CD4-positive, alpha-beta T cell treated with Interferon alpha-2 for 1 hour (primary cell): Measurements from ENCODE around the gene KRT31.
"Not testable (repeated sequence)": the region's sequence is repeated elsewhere in the genome, so short reads cannot be mapped to it uniquely, and the experiment has no call there.

Experiments used
- DNase-seq, 2 donors: peaks; one replicate each; pipeline ENCODE4 v3.0.0-alpha.2; 2020 to 2022

KRT31 gene

DNA sequence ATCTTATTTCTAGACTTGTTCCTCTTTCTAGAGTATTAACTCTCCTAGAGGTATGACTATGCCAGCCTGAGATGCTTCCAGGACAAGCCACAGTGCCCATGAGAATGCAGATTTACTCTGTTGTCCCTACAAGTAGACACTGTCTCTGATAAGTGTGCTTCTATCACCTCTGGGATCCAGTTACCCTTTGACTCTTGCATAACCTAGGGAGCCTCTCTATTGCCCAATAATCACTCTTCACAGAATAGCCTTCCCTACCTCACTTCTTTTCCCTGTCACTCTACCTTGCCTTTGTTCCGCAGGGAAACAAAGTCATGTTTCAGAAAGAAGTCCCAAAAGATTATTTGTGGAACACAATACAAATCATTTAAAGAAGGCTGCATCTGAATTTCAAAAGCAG is 13.7 kb downstream of the KRT31 start:
- DNase-seq, result no peak

- DNase-seq, result no peak
These were observed 15.0 kb downstream of the KRT31 start for GRCh38 chr17:41382394-41382793.

GRCh38 chr17:41381943-41382342 is 15.5 kb downstream of the KRT31 start, which contains the start of gene KRT34:
Gene KRT34 (minus strand): TSS chr17:41382306. CDS start chr17:41382246, 60 bp downstream.
- DNase-seq, result not testable (repeated sequence)

DNA sequence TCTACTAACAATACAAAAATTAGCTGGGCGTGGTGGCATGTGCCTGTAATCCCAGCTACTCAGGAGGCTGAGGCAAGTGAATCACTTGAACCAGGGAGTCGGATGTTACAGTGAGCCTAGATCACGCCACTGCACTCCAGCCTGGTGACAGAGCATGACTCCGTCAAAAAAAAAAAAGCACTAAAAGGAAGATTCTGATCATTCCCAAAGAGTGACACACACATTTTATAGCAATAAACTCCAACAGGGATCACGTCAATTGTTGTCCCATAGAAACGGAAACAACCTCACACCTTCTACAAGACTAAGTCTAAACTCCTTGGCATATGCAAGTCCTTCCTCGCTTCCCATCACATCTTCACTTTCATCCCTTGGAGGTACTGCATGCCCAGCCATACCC is 17.3 kb downstream of the KRT31 start:
- not testable (repeated sequence) for DNase-seq

GRCh38 chr17:41377546-41377945 is 19.9 kb downstream of the KRT31 start:
- DNase-seq, result no peak

- no peak for DNase-seq
These were observed 27.7 kb downstream of the KRT31 start, which contains the start of gene KRT33B for GRCh38 chr17:41369713-41370112. Gene KRT33B (minus strand): TSS chr17:41369813. CDS start chr17:41369750, 63 bp downstream.

DNA sequence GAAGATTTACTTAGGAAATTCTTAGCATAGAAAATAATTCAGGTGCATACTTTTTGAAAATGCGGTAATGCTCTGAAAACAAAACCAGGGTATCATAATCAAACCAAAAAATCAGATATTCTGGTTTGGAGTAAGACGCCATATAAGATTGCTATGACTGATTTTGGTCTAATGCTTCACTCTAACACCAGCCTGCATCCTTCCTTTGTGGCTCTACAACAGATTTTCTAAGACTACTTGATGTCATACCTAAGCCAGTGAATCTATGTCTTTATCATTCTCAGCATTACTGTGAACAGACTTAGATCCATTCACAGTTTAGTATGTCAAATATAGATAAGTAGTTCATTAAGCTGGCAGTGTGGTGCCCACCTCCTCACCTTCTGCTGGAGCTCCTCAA is 28.4 kb downstream of the KRT31 start:
- DNase-seq, result no peak

GRCh38 chr17:41367426-41368075 is 29.9 kb downstream of the KRT31 start:
- no peak for DNase-seq

- DNase-seq, result no peak
These were observed 31.3 kb downstream of the KRT31 start for GRCh38 chr17:41366070-41366469.

DNA sequence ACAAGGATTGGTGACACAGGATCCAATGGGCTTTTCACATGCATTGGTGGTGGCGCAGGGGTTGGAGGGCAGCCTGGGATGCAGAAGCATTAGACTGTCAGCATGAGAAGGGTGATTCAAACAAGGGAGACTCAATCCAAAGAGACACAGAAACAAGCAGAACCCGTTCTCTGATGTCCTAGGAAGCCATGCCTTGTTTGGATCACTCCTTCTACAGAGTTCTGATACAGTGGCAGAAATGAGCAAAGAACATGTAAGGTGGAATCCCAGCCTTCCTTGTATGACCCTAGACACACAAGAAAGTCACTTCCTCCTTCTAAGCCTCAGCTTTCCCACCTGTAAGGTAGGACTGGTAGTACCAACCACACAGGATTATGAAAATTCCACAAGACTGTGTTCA is 33.5 kb downstream of the KRT31 start:
- DNase-seq, result no peak

DNA sequence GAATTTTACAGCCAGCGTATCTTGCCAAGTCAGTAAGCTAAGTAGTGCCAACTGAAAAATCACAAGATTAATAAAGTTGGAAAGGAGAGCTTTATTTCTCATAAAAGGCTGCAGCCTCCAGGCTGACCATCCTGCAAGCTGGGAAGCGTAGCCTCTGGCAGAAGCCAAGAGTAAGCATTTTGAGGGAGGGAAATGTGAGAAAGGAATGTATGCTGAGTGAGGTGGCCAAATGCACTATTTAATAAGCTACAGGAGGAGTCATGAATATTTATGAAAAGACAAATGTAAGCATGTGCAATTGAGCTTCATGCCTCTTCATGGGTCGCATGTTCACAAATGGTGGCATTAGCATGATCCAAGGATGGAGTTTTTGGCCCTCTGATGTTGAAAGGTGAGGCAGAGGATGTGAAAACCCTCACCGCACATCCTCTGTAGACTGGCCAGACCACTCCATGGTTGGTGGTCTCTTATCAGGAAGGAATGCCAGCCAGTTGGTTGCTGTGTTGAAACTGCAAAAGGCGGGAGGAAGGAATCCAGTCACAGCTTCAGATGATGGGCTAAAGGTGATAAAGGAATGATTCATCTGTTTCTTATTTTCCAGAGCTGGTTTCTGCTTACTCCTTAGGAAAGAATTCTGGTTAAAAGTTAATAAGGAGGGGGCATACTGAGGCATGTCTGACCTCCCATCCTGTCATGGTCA is 37.0 kb downstream of the KRT31 start:
- DNase-seq, result no peak

GRCh38 chr17:41354536-41354935 is 42.9 kb downstream of the KRT31 start:
- DNase-seq, result no peak

DNA sequence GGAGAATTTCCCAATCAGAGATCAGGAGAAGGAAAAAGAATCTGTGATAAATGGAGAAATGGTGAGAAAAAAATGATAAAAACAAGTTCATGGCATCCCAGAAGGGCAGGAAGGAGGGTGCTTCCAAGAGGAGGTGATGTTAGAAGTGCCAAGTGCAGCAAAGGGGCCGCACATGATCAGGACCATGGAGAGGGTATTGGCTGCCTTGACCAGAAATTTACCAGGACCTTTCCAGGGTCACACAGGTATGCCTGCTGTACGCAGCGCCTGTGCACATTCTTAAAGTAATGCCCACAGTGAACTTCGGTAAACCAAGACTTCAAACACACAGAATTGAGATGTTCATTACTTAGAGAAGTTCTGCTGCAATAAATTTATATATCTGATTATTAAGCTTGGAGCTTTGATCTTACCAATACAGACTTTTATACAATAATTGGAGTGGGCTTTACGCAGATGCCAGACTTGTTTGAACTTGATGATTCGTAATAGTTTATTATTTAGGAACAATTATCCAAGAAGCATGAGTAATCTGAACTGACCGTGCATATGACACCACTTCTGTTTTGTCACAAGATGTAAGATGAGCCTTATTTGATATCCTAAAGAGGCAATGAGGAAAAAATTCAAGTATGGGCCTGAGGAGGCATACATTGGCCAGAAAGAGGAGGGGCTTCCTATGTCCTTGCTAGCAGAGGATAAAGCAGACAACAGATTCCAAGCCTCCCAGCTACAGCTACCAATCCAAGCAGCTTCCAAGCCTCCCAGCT is 44.6 kb downstream of the KRT31 start:
- DNase-seq, result no peak

DNA sequence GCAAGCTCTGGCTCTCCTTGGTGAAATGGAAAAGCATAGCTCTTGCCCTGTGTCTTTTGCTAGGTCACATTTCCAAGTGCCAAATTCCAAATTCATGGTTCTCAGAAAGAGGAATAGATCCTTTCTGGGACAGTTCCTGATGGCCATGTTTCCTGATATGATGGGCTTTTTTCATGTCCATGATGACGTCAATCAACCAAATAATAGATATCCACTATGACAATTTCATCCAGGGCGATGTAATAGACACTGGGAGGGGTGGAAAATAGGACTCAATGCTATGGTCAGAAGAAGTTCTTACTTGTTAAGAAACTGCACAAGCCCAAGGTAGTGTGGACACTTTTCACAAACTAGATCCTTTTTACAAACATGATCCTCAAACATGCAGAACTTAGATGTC is 46.2 kb downstream of the KRT31 start:
- no peak for DNase-seq

DNA sequence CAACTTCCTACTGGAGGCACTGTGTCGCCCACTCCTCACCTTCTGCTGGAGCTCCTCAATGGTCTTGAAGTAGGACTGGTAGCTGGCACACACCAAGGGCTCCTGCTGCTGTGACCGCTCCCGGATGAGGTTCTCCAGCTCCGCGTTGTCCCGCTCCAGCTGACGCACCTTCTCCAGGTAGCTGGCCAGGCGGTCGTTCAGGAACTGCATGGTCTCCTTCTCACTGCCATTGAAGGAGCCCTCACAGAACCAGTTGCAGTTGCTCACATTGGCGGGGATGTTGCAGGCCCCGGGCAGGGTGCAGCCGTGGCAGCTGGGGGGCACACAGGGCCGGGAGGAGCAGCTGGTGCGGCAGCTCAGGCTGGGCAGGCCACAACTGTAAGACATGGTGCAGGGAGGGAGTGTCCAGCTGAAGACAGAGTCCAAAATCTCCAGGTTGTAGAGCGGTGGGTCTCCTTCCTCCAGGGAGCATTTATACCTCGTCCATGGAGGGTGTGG is 47.0 kb downstream of the KRT31 start, which contains the start of gene KRT33A:
KRT33A (minus strand) TSS at position 448 of the 498 bp plus-strand sequence; CDS start at position 387, 61 bp downstream.
- not testable (repeated sequence) for DNase-seq

DNA sequence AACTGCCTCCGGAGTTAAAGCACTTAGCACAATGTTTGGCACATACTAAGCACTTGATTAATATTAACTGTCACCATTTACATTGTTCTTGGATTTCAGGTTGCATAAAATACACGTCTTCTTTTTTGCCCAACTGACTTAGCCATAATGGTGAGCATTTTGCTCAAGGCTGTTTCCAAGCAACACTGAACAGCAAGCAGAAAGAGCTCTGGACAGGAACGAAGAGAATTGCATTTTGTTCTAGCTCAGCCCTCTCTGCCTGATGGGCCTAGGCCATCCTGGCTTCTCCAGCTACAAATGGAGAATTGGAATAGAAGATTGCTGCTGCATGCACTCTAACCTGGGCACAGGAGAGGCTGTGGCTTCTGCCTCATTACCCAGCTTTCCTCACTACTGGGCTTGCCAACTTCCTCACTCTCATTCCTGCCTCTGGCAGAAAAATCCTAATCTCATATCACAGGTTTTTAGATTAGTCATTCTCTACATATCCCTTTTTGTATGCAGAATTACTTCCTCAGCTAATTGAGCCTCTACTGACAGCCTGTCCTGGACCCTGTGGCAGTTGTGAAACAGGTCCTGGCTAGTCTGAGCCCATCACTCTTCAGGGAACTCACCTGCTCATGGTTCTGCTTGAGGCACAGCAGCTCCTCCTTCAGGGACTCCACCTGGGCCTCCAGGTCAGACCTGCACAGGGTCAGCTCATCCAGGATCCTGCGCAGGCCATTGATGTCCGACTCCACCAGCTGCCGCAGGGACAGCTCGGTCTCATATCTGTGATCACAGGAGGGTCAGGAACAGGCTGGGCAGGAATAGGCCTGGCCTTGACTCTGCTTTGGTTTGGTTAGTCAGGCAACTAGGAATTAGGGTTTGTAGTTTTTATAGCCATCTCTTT is 49.3 kb downstream of the KRT31 start:
- no peak for DNase-seq

DNA sequence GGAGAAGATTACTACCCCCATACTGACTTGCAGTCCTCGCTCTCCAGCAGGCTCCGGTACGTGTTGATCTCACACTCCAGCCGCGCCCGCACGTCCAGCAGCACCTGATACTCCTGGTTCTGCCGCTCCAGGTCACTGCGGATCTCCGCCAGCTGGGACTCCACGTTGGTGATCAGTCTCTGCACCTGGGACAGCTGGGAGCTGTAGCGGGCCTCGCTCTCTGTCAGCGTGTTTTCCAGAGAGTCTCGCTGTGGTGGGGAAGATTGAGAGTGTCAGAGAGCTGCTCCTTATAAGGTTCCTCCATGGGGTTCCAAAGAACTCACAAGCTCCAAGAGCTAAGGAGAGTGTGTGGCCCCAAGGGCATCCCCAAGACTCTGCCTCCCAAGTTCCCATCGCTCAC is 51.0 kb downstream of the KRT31 start:
- DNase-seq, result not testable (repeated sequence)

DNA sequence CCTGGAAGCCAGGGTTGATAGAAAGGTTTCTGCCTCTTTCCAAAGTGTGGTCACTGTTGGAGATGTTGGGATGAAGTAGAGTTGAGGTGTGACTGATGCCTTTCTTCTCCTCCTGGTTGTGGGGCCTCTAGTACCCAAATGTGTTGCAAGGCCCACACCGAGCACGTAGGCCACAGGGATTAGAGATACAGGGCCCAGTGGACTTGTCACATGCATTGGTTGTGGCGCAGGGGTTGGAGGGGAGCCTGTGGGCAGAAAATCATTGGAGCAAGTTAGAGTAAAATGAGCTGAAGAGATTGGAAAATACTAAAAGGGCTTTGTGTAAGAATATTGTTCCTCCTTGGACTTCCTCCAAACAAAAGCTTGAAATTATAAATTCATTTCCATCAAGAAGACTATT is 51.4 kb downstream of the KRT31 start:
- DNase-seq, result no peak
